GM21723 (cell line): Measurements from ENCODE around the gene PSME3IP1.

ENCODE experiments used
- ATAC-seq: cut with Tn5 transposase; IDR thresholded peaks from one replicate; pipeline ENCODE4 v1.9.1; 2021; ENCODE audit warnings: mild to moderate bottlenecking, moderate library complexity; ENCODE audit not compliant: unreplicated experiment

PSME3IP1 gene

GRCh38 chr16:57169327-57169726 is 16.5 kb downstream of the PSME3IP1 start:
- no peak for ATAC-seq

GRCh38 chr16:57167953-57168352 is 17.9 kb downstream of the PSME3IP1 start:
- no peak for ATAC-seq

GRCh38 chr16:57167538-57167937 is 18.3 kb downstream of the PSME3IP1 start:
- no peak for ATAC-seq

DNA sequence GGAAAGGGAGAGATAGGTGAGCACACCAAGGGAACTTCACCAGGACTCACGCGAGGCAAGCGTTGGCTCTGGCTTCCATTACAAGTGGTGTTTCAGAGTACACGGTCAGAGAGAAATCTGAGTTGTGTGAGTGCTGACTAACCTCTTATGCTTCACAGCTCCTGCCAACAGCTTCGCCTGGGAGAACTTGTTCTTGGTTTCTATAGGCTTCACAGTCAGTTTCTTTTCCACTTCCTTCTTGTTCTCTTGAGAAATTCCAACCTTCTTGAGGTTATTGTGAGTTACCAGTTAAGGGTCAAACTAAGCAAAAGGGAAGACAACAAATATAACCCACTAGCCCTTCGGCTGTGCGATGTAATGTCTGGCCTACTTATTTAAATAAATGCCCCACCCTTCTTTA is 18.9 kb downstream of the PSME3IP1 start:
- no peak for ATAC-seq

DNA sequence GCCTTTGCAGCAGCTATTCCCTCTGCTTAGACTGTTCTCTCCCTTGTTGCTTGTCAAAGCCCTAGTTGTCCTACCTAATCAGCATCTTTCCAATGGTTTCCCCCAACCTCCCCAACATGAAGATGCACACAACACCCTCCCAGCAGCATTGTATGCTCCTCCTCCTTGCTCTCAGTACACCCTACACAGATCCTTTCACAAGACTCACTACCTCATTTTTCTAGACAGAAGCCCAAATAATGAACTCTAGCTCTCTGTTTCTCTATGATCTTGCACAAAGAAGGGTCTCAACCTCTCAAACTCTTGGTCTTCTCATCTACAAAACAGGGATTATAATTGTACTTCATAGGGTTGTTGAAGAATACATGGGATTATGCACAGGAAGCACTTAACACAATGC is 19.4 kb downstream of the PSME3IP1 start:
- no peak for ATAC-seq

DNA sequence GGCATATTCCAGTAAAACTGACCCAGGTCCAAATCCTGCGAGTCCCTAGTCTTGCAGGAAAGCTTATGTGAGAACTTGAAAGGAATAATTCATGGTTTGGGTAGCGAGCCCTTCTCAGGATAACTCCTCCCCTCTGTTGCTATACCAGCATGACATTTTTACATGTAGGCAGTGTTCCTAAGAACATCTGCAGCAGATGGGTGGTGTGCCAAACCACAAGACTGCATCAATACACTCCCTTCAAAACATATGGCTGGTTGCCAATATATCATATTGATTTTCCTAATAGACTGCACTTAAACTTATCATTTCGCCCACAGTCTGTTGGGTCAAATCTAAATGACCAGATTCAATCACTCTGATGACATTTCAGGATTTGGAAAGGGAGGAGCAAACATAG is 19.9 kb downstream of the PSME3IP1 start:
- ATAC-seq, result no peak

- no peak for ATAC-seq
These were observed 20.4 kb downstream of the PSME3IP1 start for GRCh38 chr16:57165483-57165882.

DNA sequence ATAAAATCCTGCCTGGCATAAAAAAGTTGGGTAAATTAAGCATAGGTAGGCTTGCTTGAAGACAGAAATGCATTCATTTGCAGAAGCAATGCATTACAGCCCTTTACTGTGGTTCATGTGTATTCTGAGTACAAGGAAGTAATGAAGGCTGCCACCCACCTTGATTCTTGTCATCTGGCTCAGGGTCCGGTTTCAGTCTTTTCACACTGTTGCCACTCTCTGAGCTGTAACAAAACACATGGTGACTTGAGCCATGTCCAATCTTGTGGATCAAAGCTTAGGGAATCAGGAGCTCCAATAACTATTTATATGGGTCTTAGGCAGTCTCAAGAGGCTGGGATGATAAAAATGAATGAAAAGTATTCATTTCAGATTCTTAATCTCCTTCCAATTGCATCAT is 22.0 kb downstream of the PSME3IP1 start:
- ATAC-seq, result no peak

- ATAC-seq, result no peak
These were observed 26.4 kb downstream of the PSME3IP1 start for GRCh38 chr16:57159447-57159846.

DNA sequence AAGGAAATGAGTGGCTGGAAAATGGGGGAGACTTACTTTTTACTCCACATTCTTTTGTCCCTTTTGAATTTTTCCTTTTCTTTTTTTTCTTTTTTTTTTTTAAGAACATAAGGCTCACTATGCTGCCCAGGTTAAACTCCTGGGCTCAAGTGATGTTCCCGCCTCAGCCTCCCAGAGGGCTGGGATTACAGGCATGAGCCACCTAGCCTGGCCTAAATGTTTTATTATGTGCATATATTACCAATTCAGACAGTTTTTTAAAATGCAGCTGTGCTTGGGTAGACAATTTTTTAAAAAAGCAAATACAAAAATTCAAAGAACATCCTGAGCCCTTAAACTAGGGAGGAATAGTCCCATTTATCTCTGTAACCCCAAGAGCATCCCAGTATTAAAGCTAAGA is 28.3 kb downstream of the PSME3IP1 start:
- ATAC-seq, result no peak

DNA sequence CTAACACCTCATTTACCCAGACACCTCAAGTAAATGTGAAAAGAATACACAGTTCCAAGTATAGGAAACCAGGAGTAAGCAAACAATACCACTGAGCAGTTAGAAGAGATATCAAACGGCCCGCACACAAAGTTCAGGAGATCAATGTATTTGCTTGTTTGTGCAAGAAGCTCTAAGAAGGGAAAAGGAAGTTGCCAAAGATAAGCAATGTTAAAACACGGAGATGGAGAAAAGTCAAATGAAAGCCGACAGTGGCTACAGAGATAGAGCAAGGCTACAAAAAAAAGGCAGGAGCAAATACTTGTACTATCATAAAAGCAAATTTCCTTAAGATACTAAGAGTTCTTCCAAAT is 29.5 kb downstream of the PSME3IP1 start:
- no peak for ATAC-seq

DNA sequence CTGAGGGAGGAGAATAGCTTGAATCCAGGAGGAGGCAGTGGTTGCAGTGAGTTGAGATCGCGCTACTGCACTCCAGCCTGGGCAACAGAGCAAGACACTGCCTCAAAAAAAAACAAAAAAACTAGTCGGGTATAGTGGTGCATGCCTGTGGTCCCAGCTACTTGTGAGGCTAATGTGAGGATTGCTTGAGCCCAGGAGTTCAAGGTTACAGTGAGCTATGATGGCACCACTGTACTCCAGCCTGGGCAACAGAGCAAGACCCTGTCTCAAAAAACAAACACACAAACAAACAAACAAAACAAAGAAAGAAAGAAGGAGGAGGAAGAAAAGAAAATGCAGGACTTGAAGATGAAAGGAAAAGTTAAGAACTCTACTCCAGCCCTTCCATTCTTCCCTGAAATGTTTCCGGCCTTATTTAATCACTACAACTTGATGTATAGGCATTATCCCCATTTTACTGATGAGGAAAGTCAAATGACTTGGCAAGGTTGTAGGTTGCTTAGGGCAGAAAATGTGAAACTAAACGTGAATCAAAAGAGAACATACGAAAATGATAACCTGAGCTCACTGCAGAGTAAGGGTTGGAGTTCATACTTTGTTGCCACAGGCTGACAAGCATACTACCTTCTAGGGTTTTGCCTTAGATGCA is 30.0 kb downstream of the PSME3IP1 start:
- no peak for ATAC-seq

GRCh38 chr16:57153841-57154240 is 32.0 kb downstream of the PSME3IP1 start:
- no peak for ATAC-seq

GRCh38 chr16:57152096-57153093 is 33.4 kb downstream of the PSME3IP1 start:
- ATAC-seq, result no peak

GRCh38 chr16:57151369-57151768 is 34.5 kb downstream of the PSME3IP1 start:
- ATAC-seq, result no peak

DNA sequence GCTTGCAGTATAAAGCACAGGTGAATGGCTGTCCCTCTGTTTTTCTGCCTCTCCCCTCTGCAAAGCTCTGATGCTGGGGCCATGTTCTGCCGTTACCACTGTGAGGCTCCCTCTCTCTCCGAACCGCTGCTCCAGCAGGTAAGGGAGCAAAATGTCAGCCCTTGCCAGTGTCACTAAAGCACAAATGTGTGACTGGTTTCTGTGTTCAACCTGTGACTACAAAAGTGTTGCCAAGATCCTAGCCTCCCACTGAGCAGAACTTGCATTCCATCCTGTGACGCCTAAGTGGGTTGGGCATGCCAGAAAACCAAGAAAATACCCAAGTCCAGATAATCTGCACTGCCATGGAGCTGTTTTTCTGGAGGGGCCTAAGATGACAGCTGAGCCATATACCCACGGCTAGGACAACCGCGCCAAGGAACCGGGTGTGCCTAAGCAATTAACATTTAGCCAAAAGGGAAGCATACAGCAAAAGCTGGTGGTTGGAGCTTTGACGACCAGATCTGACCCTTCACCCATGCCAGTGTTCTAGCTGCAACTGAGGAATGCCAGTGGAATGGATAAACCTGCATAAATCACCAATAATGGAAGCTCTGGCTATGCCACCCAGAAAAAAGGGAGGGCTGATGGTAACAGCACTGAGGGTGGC is 35.0 kb downstream of the PSME3IP1 start:
- ATAC-seq, result no peak

GRCh38 chr16:57149391-57149790 is 36.4 kb downstream of the PSME3IP1 start:
- ATAC-seq, result no peak

- no peak for ATAC-seq
These were observed 37.4 kb downstream of the PSME3IP1 start for GRCh38 chr16:57148481-57148880.

GRCh38 chr16:57147381-57148221 is 38.2 kb downstream of the PSME3IP1 start:
- no peak for ATAC-seq

DNA sequence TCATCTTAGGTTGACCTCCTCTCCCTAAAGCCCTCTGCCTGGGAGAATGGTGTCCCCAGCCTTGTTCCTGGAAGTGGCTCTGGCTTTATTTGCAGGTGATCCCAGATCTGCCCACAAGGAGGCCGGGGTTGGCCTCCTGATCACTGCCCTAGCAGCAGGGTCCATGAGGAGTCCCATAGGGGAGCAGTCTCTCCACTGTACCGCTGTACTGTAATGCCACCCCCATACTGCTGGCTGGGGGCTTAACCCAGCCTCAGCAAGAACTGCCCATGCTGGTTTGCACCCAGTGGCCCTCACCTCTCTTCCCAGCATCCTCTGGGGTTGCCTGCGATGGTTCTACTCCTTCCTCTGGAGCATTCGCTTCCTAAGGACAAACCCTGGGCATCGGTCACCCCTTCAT is 39.1 kb downstream of the PSME3IP1 start:
- ATAC-seq, result no peak
